PC-9 (cell line): ENCODE data around the gene BAIAP3.

ENCODE experiments used
- CTCF ChIP-seq: fragments of 200-600 bp; sonication (generic); conservative IDR thresholded peaks from 2 replicates; pipeline ENCODE4 v1.6.1; 2017; ENCODE audit warnings: mixed run types, antibody characterized with exemption, mild to moderate bottlenecking, moderate library complexity
- EZH2 ChIP-seq: fragments of 200-600 bp; sonication (generic); IDR thresholded peaks from 2 replicates; pipeline ENCODE4 v1.8.0; 2017; ENCODE audit warnings: antibody characterized with exemption, low read depth

- TF ChIP-seq CTCF (no peak), EZH2 (no peak)
These were observed 11.1 kb downstream of the BAIAP3 start for GRCh38 chr16:1344499-1344898.
